Activated gamma-delta T cell treated with Interleukin-2 at 50 U/mL for 16 hours (primary cell): ENCODE data around the gene RNF225.
"Not testable (repeated sequence)": the region's sequence is repeated elsewhere in the genome, so short reads cannot be mapped to it uniquely, and the experiment has no call there.

Experiments
- DNase-seq: peaks from one replicate; pipeline ENCODE4 v3.0.0-alpha.2; 2020

Gene RNF225

GRCh38 chr19:58395220-58395978 lies at the start of gene RNF225:
Gene RNF225 (plus strand): TSS chr19:58395656. CDS start chr19:58396090, 434 bp downstream.
- DNase-seq: no peak

GRCh38 chr19:58346961-58347929 lies 48.2 kb upstream of the RNF225 start:
- peak; percentile 59 for DNase-seq

- DNase-seq: not testable (repeated sequence)
Measured at GRCh38 chr19:58348080-58348479, 47.4 kb upstream of the RNF225 start.

GRCh38 chr19:58349590-58349989 lies 45.9 kb upstream of the RNF225 start:
- no peak for DNase-seq

- DNase-seq: no peak
Measured at GRCh38 chr19:58350001-58350861, 45.2 kb upstream of the RNF225 start.

- DNase-seq: no peak
Measured at GRCh38 chr19:58350871-58351557, 44.4 kb upstream of the RNF225 start.

- DNase-seq: no peak
Measured at GRCh38 chr19:58351558-58351878, 43.9 kb upstream of the RNF225 start.

- DNase-seq: no peak
Measured at GRCh38 chr19:58351990-58352755, 43.3 kb upstream of the RNF225 start.

GRCh38 chr19:58352760-58353671 lies 42.4 kb upstream of the RNF225 start, which contains the start of gene A1BG:
Gene A1BG (minus strand): TSS chr19:58353492. CDS start chr19:58353437, 55 bp downstream.
- no peak for DNase-seq

- no peak for DNase-seq
Measured at GRCh38 chr19:58353717-58354477, 41.6 kb upstream of the RNF225 start.

- no peak for DNase-seq
Measured at GRCh38 chr19:58354478-58355030, 40.9 kb upstream of the RNF225 start.

- no peak for DNase-seq
Measured at GRCh38 chr19:58355215-58355796, 40.1 kb upstream of the RNF225 start.

GRCh38 chr19:58355908-58356765 lies 39.3 kb upstream of the RNF225 start:
- peak; percentile 34 for DNase-seq

- DNase-seq: no peak
Measured at GRCh38 chr19:58356766-58357480, 38.5 kb upstream of the RNF225 start.

- DNase-seq: no peak
Measured at GRCh38 chr19:58357481-58358145, 37.8 kb upstream of the RNF225 start.

- DNase-seq: peak; percentile 28
Measured at GRCh38 chr19:58361900-58362271, 33.6 kb upstream of the RNF225 start.
